ENCODE results near the gene ITCH.
"Not testable (repeated sequence)": the region's sequence is repeated elsewhere in the genome, so short reads cannot be mapped to it uniquely, and the experiment has no call there.

DNA sequence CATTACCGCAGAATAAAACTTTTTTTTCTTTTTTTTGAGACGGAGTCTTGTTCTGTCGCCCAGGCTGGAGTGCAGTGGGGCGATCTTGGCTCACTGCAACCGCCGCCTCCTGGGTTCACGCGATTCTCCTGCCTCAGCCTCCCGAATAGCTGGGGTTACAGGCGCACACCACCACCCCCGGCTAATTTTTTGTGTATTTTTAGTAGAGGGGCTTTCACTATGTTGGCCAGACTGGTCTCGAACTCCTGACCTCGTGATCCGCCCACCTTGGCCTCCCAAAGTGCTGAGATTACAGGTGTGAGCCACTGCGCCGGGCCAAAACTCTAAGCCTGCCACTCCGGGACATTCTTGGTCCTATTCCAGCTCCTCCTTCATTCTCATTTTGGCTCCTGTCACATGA, 151.0 kb downstream of the ITCH start:
- TF ChIP-seq, protein P1, sequence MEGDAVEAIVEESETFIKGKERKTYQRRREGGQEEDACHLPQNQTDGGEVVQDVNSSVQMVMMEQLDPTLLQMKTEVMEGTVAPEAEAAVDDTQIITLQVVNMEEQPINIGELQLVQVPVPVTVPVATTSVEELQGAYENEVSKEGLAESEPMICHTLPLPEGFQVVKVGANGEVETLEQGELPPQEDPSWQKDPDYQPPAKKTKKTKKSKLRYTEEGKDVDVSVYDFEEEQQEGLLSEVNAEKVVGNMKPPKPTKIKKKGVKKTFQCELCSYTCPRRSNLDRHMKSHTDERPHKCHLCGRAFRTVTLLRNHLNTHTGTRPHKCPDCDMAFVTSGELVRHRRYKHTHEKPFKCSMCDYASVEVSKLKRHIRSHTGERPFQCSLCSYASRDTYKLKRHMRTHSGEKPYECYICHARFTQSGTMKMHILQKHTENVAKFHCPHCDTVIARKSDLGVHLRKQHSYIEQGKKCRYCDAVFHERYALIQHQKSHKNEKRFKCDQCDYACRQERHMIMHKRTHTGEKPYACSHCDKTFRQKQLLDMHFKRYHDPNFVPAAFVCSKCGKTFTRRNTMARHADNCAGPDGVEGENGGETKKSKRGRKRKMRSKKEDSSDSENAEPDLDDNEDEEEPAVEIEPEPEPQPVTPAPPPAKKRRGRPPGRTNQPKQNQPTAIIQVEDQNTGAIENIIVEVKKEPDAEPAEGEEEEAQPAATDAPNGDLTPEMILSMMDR (IDR thresholded peaks at IDR 0.05; ENCODE audit: low read depth, low read length) = not testable (repeated sequence)
- not testable (repeated sequence) for TF ChIP-seq EZH2phosphoT487 (IDR thresholded peaks at IDR 0.05; ENCODE audit: low read depth)
